Measurements from ENCODE around the gene DYRK1A.

DYRK1A gene

GRCh38 chr21:37450445-37450941, 83.9 kb downstream of the DYRK1A start:
- peaks cover 8% of the 10 kb centered on the region for H3K79me1 ChIP-seq (ENCODE audit: low read depth, low read length)
- peaks cover 25 to 30% of the 10 kb centered on the region in 2 donors for H3K4me1 ChIP-seq (ENCODE audit: control insufficient read depth in 2 of 2, insufficient read depth in 1 of 2, low read depth in 1 of 2, low read length in 2 of 2)
- H3K4ac ChIP-seq (ENCODE audit: low read length), result no peak overlapping the region
- no peaks in the 10 kb centered on the region for H3K9me3 ChIP-seq (replicated peaks in 1 of 2; ENCODE audit: control insufficient read depth in 2 of 2, insufficient read depth in 1 of 2, low read depth in 1 of 2, low read length in 2 of 2)
- no peak for DNase-seq (ENCODE audit: low spot score)
- peaks cover 3 to 24% of the 10 kb centered on the region in 2 donors for H3K36me3 ChIP-seq (replicated peaks in 1 of 2; ENCODE audit: control insufficient read depth in 2 of 2, insufficient read depth in 2 of 2, low read length in 2 of 2)
- no peak overlapping the region for H3K4me2 ChIP-seq (ENCODE audit: insufficient read depth, low read length, poor library complexity, severe bottlenecking)
- H3K4me3 ChIP-seq (ENCODE audit: low read length in 2 of 2), result no peak overlapping the region
- H2BK5ac ChIP-seq (ENCODE audit: low read length), result no peak overlapping the region
- H3K14ac ChIP-seq (ENCODE audit: low read length), result no peak overlapping the region
- no CpG with 5 or more reads among the region's 4 CpGs for WGBS, 2 donors (ENCODE audit: extremely low coverage in 2 of 2, insufficient read length in 2 of 2, insufficient replicate concordance in 1 of 2)
- no peak overlapping the region for H4K8ac ChIP-seq (ENCODE audit: low read depth, low read length)
- no peak overlapping the region for H2AK5ac ChIP-seq (ENCODE audit: low read depth, low read length)
- no peak overlapping the region for H2AFZ ChIP-seq (ENCODE audit: low read length)
- H3K27ac ChIP-seq (replicated peaks; ENCODE audit: low read length), result no peak overlapping the region
- H2BK12ac ChIP-seq (ENCODE audit: low read length), result no peak overlapping the region
- H2BK120ac ChIP-seq (ENCODE audit: low read depth, low read length), result no peak overlapping the region
- no peak overlapping the region for H2BK15ac ChIP-seq (ENCODE audit: low read length)
- no peaks in the 10 kb centered on the region for H3K27me3 ChIP-seq (ENCODE audit: control insufficient read depth in 3 of 3, insufficient read depth in 3 of 3, low read depth in 1 of 3, low read length in 3 of 3)
- no peak overlapping the region for H4K91ac ChIP-seq (ENCODE audit: low read depth, low read length, poor library complexity)
- no peak overlapping the region for H3K23ac ChIP-seq (ENCODE audit: low read depth, low read length, poor library complexity)
- H3K9ac ChIP-seq (ENCODE audit: low read depth, low read length, poor library complexity), result no peak overlapping the region
- H3K18ac ChIP-seq (ENCODE audit: low read length), result no peak overlapping the region

- H3K79me1 ChIP-seq (ENCODE audit: low read depth, low read length), result peaks cover 8% of the 10 kb centered on the region
- H3K4ac ChIP-seq (ENCODE audit: low read length), result no peak overlapping the region
- H3K4me1 ChIP-seq (ENCODE audit: control insufficient read depth in 2 of 2, insufficient read depth in 1 of 2, low read depth in 1 of 2, low read length in 2 of 2), result peaks cover 22% of the 10 kb centered on the region in 2 donors
- H3K27ac ChIP-seq (replicated peaks; ENCODE audit: low read length), result no peak overlapping the region
- peaks cover 3 to 26% of the 10 kb centered on the region in 2 donors for H3K36me3 ChIP-seq (replicated peaks in 1 of 2; ENCODE audit: control insufficient read depth in 2 of 2, insufficient read depth in 2 of 2, low read length in 2 of 2)
- DNase-seq (ENCODE audit: low spot score), result no peak
- no peak overlapping the region for H3K4me3 ChIP-seq (ENCODE audit: low read length in 2 of 2)
- H3K18ac ChIP-seq (ENCODE audit: low read length), result no peak overlapping the region
- no peak overlapping the region for H3K4me2 ChIP-seq (ENCODE audit: insufficient read depth, low read length, poor library complexity, severe bottlenecking)
- H3K27me3 ChIP-seq (ENCODE audit: control insufficient read depth in 3 of 3, insufficient read depth in 3 of 3, low read depth in 1 of 3, low read length in 3 of 3), result no peaks in the 10 kb centered on the region
- no peak overlapping the region for H2BK15ac ChIP-seq (ENCODE audit: low read length)
- H3K9me3 ChIP-seq (replicated peaks in 1 of 2; ENCODE audit: control insufficient read depth in 2 of 2, insufficient read depth in 1 of 2, low read depth in 1 of 2, low read length in 2 of 2), result no peaks in the 10 kb centered on the region
- no peak overlapping the region for H3K9ac ChIP-seq (ENCODE audit: low read depth, low read length, poor library complexity)
- H2AFZ ChIP-seq (ENCODE audit: low read length), result no peak overlapping the region
- WGBS, 2 donors (ENCODE audit: extremely low coverage in 2 of 2, insufficient read length in 2 of 2, insufficient replicate concordance in 1 of 2), result no CpG with 5 or more reads among the region's 16 CpGs
- H2BK12ac ChIP-seq (ENCODE audit: low read length), result no peak overlapping the region
- H2AK5ac ChIP-seq (ENCODE audit: low read depth, low read length), result no peak overlapping the region
- no peak overlapping the region for H4K91ac ChIP-seq (ENCODE audit: low read depth, low read length, poor library complexity)
- no peak overlapping the region for H2BK120ac ChIP-seq (ENCODE audit: low read depth, low read length)
- no peak overlapping the region for H3K14ac ChIP-seq (ENCODE audit: low read length)
- no peak overlapping the region for H4K8ac ChIP-seq (ENCODE audit: low read depth, low read length)
- no peak overlapping the region for H3K23ac ChIP-seq (ENCODE audit: low read depth, low read length, poor library complexity)
- no peak overlapping the region for H2BK5ac ChIP-seq (ENCODE audit: low read length)
Measured at GRCh38 chr21:37451446-37451845, 84.9 kb downstream of the DYRK1A start.

- Histone ChIP-seq H2BK12ac (ENCODE audit: low read length) (no peak overlapping the region), H2AK5ac (ENCODE audit: low read depth, low read length) (no peak overlapping the region), H3K23ac (ENCODE audit: low read depth, low read length, poor library complexity) (no peak overlapping the region), H3K18ac (ENCODE audit: low read length) (no peak overlapping the region), H4K91ac (ENCODE audit: low read depth, low read length, poor library complexity) (no peak overlapping the region), H4K8ac (ENCODE audit: low read depth, low read length) (no peak overlapping the region), H3K79me1 (ENCODE audit: low read depth, low read length) (peaks cover 8% of the 10 kb centered on the region), H3K9me3 (replicated peaks in 1 of 2; ENCODE audit: control insufficient read depth in 2 of 2, insufficient read depth in 1 of 2, low read depth in 1 of 2, low read length in 2 of 2) (no peaks in the 10 kb centered on the region), H3K4me1 (ENCODE audit: control insufficient read depth in 2 of 2, insufficient read depth in 1 of 2, low read depth in 1 of 2, low read length in 2 of 2) (peaks cover 15 to 16% of the 10 kb centered on the region in 2 donors), H3K4me2 (ENCODE audit: insufficient read depth, low read length, poor library complexity, severe bottlenecking) (no peak overlapping the region), H3K27ac (replicated peaks; ENCODE audit: low read length) (no peak overlapping the region), H2AFZ (ENCODE audit: low read length) (no peak overlapping the region), H2BK120ac (ENCODE audit: low read depth, low read length) (no peak overlapping the region), H3K27me3 (ENCODE audit: control insufficient read depth in 3 of 3, insufficient read depth in 3 of 3, low read depth in 1 of 3, low read length in 3 of 3) (no peaks in the 10 kb centered on the region), H3K36me3 (replicated peaks in 1 of 2; ENCODE audit: control insufficient read depth in 2 of 2, insufficient read depth in 2 of 2, low read length in 2 of 2) (peaks cover 5 to 32% of the 10 kb centered on the region in 2 donors), H3K4me3 (ENCODE audit: low read length in 2 of 2) (no peak overlapping the region), H3K14ac (ENCODE audit: low read length) (no peak overlapping the region), H2BK5ac (ENCODE audit: low read length) (no peak overlapping the region), H2BK15ac (ENCODE audit: low read length) (no peak overlapping the region), H3K9ac (ENCODE audit: low read depth, low read length, poor library complexity) (no peak overlapping the region), H3K4ac (ENCODE audit: low read length) (no peak overlapping the region)
- 100% methylated on average over 1 of the region's 4 CpGs; no CpG with 5 or more reads in 1 of the 2 donors for WGBS, 2 donors (ENCODE audit: extremely low coverage in 2 of 2, insufficient read length in 2 of 2, insufficient replicate concordance in 1 of 2)
- DNase-seq (ENCODE audit: low spot score), result no peak
Measured at GRCh38 chr21:37452227-37452626, 85.7 kb downstream of the DYRK1A start.

- WGBS, 2 donors (ENCODE audit: extremely low coverage in 2 of 2, insufficient read length in 2 of 2, insufficient replicate concordance in 1 of 2), result 100% methylated on average over 1 of the region's 4 CpGs
- H3K27me3 ChIP-seq (ENCODE audit: control insufficient read depth in 3 of 3, insufficient read depth in 3 of 3, low read depth in 1 of 3, low read length in 3 of 3), result no peaks in the 10 kb centered on the region
- no peak overlapping the region for H3K23ac ChIP-seq (ENCODE audit: low read depth, low read length, poor library complexity)
- H3K9me3 ChIP-seq (replicated peaks in 1 of 2; ENCODE audit: control insufficient read depth in 2 of 2, insufficient read depth in 1 of 2, low read depth in 1 of 2, low read length in 2 of 2), result no peaks in the 10 kb centered on the region
- H3K79me1 ChIP-seq (ENCODE audit: low read depth, low read length), result peaks cover 8% of the 10 kb centered on the region
- H3K27ac ChIP-seq (replicated peaks; ENCODE audit: low read length), result no peak overlapping the region
- H3K18ac ChIP-seq (ENCODE audit: low read length), result no peak overlapping the region
- H2BK15ac ChIP-seq (ENCODE audit: low read length), result no peak overlapping the region
- no peak overlapping the region for H2BK12ac ChIP-seq (ENCODE audit: low read length)
- no peak overlapping the region for H3K14ac ChIP-seq (ENCODE audit: low read length)
- no peak overlapping the region for H3K4me3 ChIP-seq (ENCODE audit: low read length in 2 of 2)
- no peak for DNase-seq (ENCODE audit: low spot score)
- no peak overlapping the region for H2BK120ac ChIP-seq (ENCODE audit: low read depth, low read length)
- H3K9ac ChIP-seq (ENCODE audit: low read depth, low read length, poor library complexity), result no peak overlapping the region
- peaks cover 11 to 16% of the 10 kb centered on the region in 2 donors for H3K4me1 ChIP-seq (ENCODE audit: control insufficient read depth in 2 of 2, insufficient read depth in 1 of 2, low read depth in 1 of 2, low read length in 2 of 2)
- H3K4me2 ChIP-seq (ENCODE audit: insufficient read depth, low read length, poor library complexity, severe bottlenecking), result no peak overlapping the region
- no peak overlapping the region for H4K91ac ChIP-seq (ENCODE audit: low read depth, low read length, poor library complexity)
- no peak overlapping the region for H2AFZ ChIP-seq (ENCODE audit: low read length)
- H4K8ac ChIP-seq (ENCODE audit: low read depth, low read length), result no peak overlapping the region
- H3K36me3 ChIP-seq (replicated peaks in 1 of 2; ENCODE audit: control insufficient read depth in 2 of 2, insufficient read depth in 2 of 2, low read length in 2 of 2), result peaks cover 5 to 35% of the 10 kb centered on the region in 2 donors
- no peak overlapping the region for H2BK5ac ChIP-seq (ENCODE audit: low read length)
- H2AK5ac ChIP-seq (ENCODE audit: low read depth, low read length), result no peak overlapping the region
- no peak overlapping the region for H3K4ac ChIP-seq (ENCODE audit: low read length)
Measured at GRCh38 chr21:37453350-37453749, 86.8 kb downstream of the DYRK1A start.

Data from neuronal stem cell (in vitro differentiated cells).